SKM-1 treated with dmso at 0.1 percent for 144 hours (cell line): ENCODE data around the gene KRT33A.

ENCODE experiments used
- DNase-seq: peaks from one replicate; lab custom pipeline; 2025; ENCODE audit not compliant: unreplicated experiment; lab: John Stamatoyannopoulos, UW

The KRT33A gene

GRCh38 chr17:41304091-41304490, 46.5 kb downstream of the KRT33A start:
- DNase-seq, result no peak

- no peak for DNase-seq
Measured at GRCh38 chr17:41302981-41303380, 47.6 kb downstream of the KRT33A start.

- no peak for DNase-seq
Measured at GRCh38 chr17:41301916-41302901, 48.4 kb downstream of the KRT33A start, which contains the start of gene KRTAP29-1. Gene KRTAP29-1 (minus strand): TSS chr17:41302851. CDS start chr17:41302851, 0 bp downstream.

- no peak for DNase-seq
Measured at GRCh38 chr17:41301204-41301790, 49.3 kb downstream of the KRT33A start.

- DNase-seq, result no peak
Measured at GRCh38 chr17:41298458-41299135, 52.0 kb downstream of the KRT33A start.

GRCh38 chr17:41296846-41297245, 53.8 kb downstream of the KRT33A start:
- no peak for DNase-seq
